Heart left ventricle (tissue), 16 donors: Measurements from ENCODE around the gene OSTF1. TPM values are rescaled to one million over a fixed set of nuclear protein-coding genes. Genes with fewer than 3 reads are reported as not detected.

ENCODE experiments used
- ATAC-seq, 4 donors: fragments of 200-7000 bp; cut with Tn5 transposase; one replicate each; pipeline ENCODE4 v1.9.1; 2020 to 2022; ENCODE audit warnings: moderate library complexity in 4 of 4, mild to moderate bottlenecking in 3 of 4, moderate number of reproducible peaks in 1 of 4
- DNase-seq, 5 donors: peaks; one replicate each; pipeline ENCODE4 v3.0.0-alpha.2; 2020
- H3K27ac ChIP-seq, 12 donors: fragments of 200-600 bp; sonication (generic) in 4 of 12; one replicate each; pipeline versions ENCODE4 v1.5.0 to v1.8.0; 2016 to 2022; ENCODE audit warnings: mild to moderate bottlenecking in 2 of 12
- H3K27me3 ChIP-seq, 9 donors: fragments of 200-600 bp; sonication (generic) in 2 of 9; one replicate each; pipeline versions ENCODE4 v1.5.1 to v1.8.0; 2016 to 2022; ENCODE audit warnings: mild to moderate bottlenecking in 3 of 9
- H3K36me3 ChIP-seq, 9 donors: fragments of 200-600 bp; sonication (generic) in 2 of 9; one replicate each; pipeline versions ENCODE4 v1.5.0 to v1.8.0; 2018 to 2022; ENCODE audit warnings: mild to moderate bottlenecking in 2 of 9
- H3K4me1 ChIP-seq, 12 donors: fragments of 200-600 bp; sonication (generic) in 4 of 12; one replicate each; pipeline versions ENCODE4 v1.5.0 to v1.8.0; 2016 to 2022; ENCODE audit warnings: mild to moderate bottlenecking in 3 of 12
- H3K4me3 ChIP-seq, 12 donors: fragments of 200-600 bp; sonication (generic) in 4 of 12; one replicate each; pipeline versions ENCODE4 v1.5.0 to v1.8.0; 2017 to 2022; ENCODE audit warnings: mild to moderate bottlenecking in 9 of 12, moderate library complexity in 4 of 12
- H3K9me3 ChIP-seq, 12 donors: fragments of 200-600 bp; sonication (generic) in 4 of 12; one replicate each; pipeline versions ENCODE4 v1.5.0 to v1.8.0; 2016 to 2022; ENCODE audit warnings: mild to moderate bottlenecking in 1 of 12
- CTCF ChIP-seq, 12 donors: fragments of 200-600 bp; sonication (generic) in 4 of 12; IDR thresholded peaks; one replicate each; pipeline versions ENCODE4 v1.5.0 to v1.8.0; 2018 to 2022; ENCODE audit warnings: antibody characterized with exemption in 12 of 12, mild to moderate bottlenecking in 5 of 12
- POLR2A ChIP-seq, 2 donors: fragments of 450-650 bp; IDR thresholded peaks; one replicate each; pipeline ENCODE4 v1.6.1; 2017; ENCODE audit warnings: antibody characterized with exemption in 2 of 2, mild to moderate bottlenecking in 2 of 2, moderate library complexity in 2 of 2
- WGBS, 4 donors: extraction: QIAGEN DNeasy Blood & Tissue Kit in 2 of 4; methylation state at CpG; one replicate each; pipeline versions ENCODE4 v1.1.5 to v1.1.7; 2013 to 2018; 5-methylcytosine and 5-hydroxymethylcytosine counted together
- intact Hi-C, 10 donors: fragments of 100-400 bp; cut with DNase I; formaldehyde crosslinking; loops; one replicate each; pipeline versions ENCODE4 v1.11.1 to v1.14.2; 2022
- polyA plus RNA-seq, 2 donors: library from polyadenylated mRNA; stranded (reverse); fragments of 200-250 nt; gene quantifications; one replicate each; pipeline ENCODE4 v1.2.3, GENCODE V29; 2013
- total RNA-seq, 9 donors: library from RNA; depleted of rRNA in 2 of 9; stranded (reverse); fragments of >200 nt in 2 of 9; fragmentation: NEBNext Ultra II Directional in 3 of 9; extraction: Animal tissue kit (Norgen Biotek cat#: 25700) in 3 of 9; gene quantifications; one replicate each; pipeline versions ENCODE4 v1.1.0 to v1.2.4, GENCODE V29; 2016 to 2023
- donor health status: ischemic (EF 13 %, LVEDD 7.1; RV severe dilation, severe dysfunction).
- donor health status: healthy with polysubstance abuse.
- donor health status: DM: no; HTN: yes; CAD: no.
- donor health status: DM: no; HTN: no; CAD: no.
- donor health status: ischemic (EF 25% LVEDD 6.9; RV normal size, moderate dysfunction).
- donor health status: ischemic (EF 25% LVEDD 5.7; RV mildly dilated, moderate dysfunction).
- donor health status: healthy.
- donor health status: DM: yes; HTN: yes; CAD: no.
- donor health status: ischemic (EF 35%, LVEDD 5.7; RV mildly dilated, moderate dysfunction).
- donor health status: nonischemic (EF 11% LVEDD 7.7; RV severe dilation, severe dysfunction).
- donor health status: DM: yes; HTN: yes; CAD: no.
- donor health status: PGD.
- donor health status: ischemic (EF 29% LVEDD 5.4; RV normal size, mild dysfunction).
- donor health status: nonischemic (EF 23%, LVEDD 6.1; RV moderate dilation, normal function).

OSTF1 gene
- total and polyA plus RNA-seq, 11 donors: 16.7 to 53.6 (median 23.9) TPM

- H3K9me3 ChIP-seq: no peaks in the 10 kb centered on the region
- DNase-seq (no peak), ATAC-seq (no peak)
- H3K36me3 ChIP-seq: no peaks in the 10 kb centered on the region
- intact Hi-C loops: no loop called here
- TF ChIP-seq CTCF (IDR thresholded peaks at IDR 0.05) (no peak), POLR2A (IDR thresholded peaks at IDR 0.05) (no peak)
- H3K27ac ChIP-seq: no peak overlapping the region
- H3K4me3 ChIP-seq: no peak overlapping the region
- 79 to 86% (median 83%) methylated on average over 1 of the region's 1 CpG for WGBS, 4 donors
- H3K27me3 ChIP-seq: peaks cover 0 to 7% (median 0%) of the 10 kb centered on the region in 9 donors
- H3K4me1 ChIP-seq: no peaks in the 10 kb centered on the region
Observed at GRCh38 chr9:75041041-75041440, 47.3 kb upstream of the OSTF1 start.

GRCh38 chr9:75046725-75047345 is 41.5 kb upstream of the OSTF1 start:
- Histone ChIP-seq H3K4me1 (no peaks in the 10 kb centered on the region), H3K36me3 (no peaks in the 10 kb centered on the region), H3K4me3 (no peak overlapping the region), H3K27ac (no peak overlapping the region), H3K9me3 (no peaks in the 10 kb centered on the region), H3K27me3 (peaks cover 0 to 6% (median 0%) of the 10 kb centered on the region in 9 donors)
- WGBS, 4 donors: 89 to 96% (median 91%) methylated on average over 3 of the region's 3 CpGs
- ATAC-seq: no peak
- TF ChIP-seq CTCF (IDR thresholded peaks at IDR 0.05) (no peak), POLR2A (IDR thresholded peaks at IDR 0.05) (no peak)
- intact Hi-C loops: no loop called here
- no peak for DNase-seq

- intact Hi-C loops: no loop called here
- TF ChIP-seq CTCF (IDR thresholded peaks at IDR 0.05): no peak
- WGBS, 4 donors: 44 to 50% (median 46%) methylated on average over 2 of the region's 2 CpGs
- Histone ChIP-seq H3K4me1 (no peaks in the 10 kb centered on the region), H3K4me3 (no peak overlapping the region), H3K27me3 (peaks cover 0 to 6% (median 0%) of the 10 kb centered on the region in 9 donors), H3K36me3 (no peaks in the 10 kb centered on the region), H3K9me3 (no peaks in the 10 kb centered on the region), H3K27ac (no peak overlapping the region)
- DNase-seq (no peak), ATAC-seq (no peak)
Observed at GRCh38 chr9:75047506-75047905, 40.8 kb upstream of the OSTF1 start.

GRCh38 chr9:75051285-75051684 is 37.0 kb upstream of the OSTF1 start:
- Histone ChIP-seq H3K9me3 (no peaks in the 10 kb centered on the region), H3K27ac (no peak overlapping the region), H3K36me3 (no peaks in the 10 kb centered on the region), H3K27me3 (no peaks in the 10 kb centered on the region), H3K4me1 (no peaks in the 10 kb centered on the region), H3K4me3 (no peak overlapping the region)
- no peak for ATAC-seq
- DNase-seq: no peak
- TF ChIP-seq CTCF (IDR thresholded peaks at IDR 0.05) (no peak), POLR2A (IDR thresholded peaks at IDR 0.05) (no peak)
- intact Hi-C loops: no loop called here
